K562 (cell line): ENCODE results near the gene TPGS2. TPM values are rescaled to one million over a fixed set of nuclear protein-coding genes. Genes with fewer than 3 reads are reported as not detected.
A peak's percentile ranks its signal among the peaks of the same experiment; 100 is the strongest.

ENCODE experiments used
- ATAC-seq: fragments of 200-7000 bp; cut with Tn5 transposase; 3 replicates; pipeline ENCODE4 v1.9.1; 2020; ENCODE audit warnings: moderate library complexity
- BruUV-seq: library from RNA; stranded (reverse); fragments of 400-500 nt; replicated peaks from 2 replicates; lab custom pipeline; 2021; lab: Mats Ljungman, UMichigan
- CTCF ChIA-PET: fragments of 300-600 bp; formaldehyde crosslinking; extraction: SDS; loops from one replicate; lab custom pipeline; 2021; ENCODE audit warnings: low intra/inter-chr PET ratio; lab: Yijun Ruan, JAX
- POLR2A ChIA-PET: fragments of 300-600, 350-650 bp; sonication (Branson Sonifier 250); formaldehyde crosslinking; extraction: SDS; loops from one replicate; lab custom pipeline; 2021; ENCODE audit warnings: antibody characterized with exemption, inconsistent platforms; lab: Yijun Ruan, JAX
- DNase-seq, 4 experiments: peaks; one replicate each; pipeline versions ENCODE4 v3.0.0 to v3.0.0-alpha.2; 2011 to 2018; ENCODE audit warnings: low spot score in 3 of 4, mixed read lengths in 3 of 4; ENCODE audit errors: extremely low read depth in 1 of 4
- FAIRE-seq: peaks from 2 replicates; lab custom pipeline; 2011; peaks lifted over from hg19 to GRCh38; lab: Jason Lieb, UNC
- H2AFZ ChIP-seq: 2 replicates; pipeline ENCODE4 v1.6.0; 2011; ENCODE audit warnings: low read depth, low read length, control low read depth, inconsistent platforms
- H3K27ac ChIP-seq: fragments of 200-600 bp; 3 replicates; pipeline ENCODE4 v1.8.0; 2011; ENCODE audit warnings: low read depth, mild to moderate bottlenecking, control low read depth, inconsistent platforms, low read length, moderate library complexity, mixed read lengths; ENCODE audit errors: extremely low read depth
- H3K27me3 ChIP-seq, 2 experiments: fragments of 300-600 bp in 1 of 2; 2 replicates in 1 of 2; 3 replicates in 1 of 2; pipeline versions ENCODE4 v1.6.0 to v1.8.0; 2011; ENCODE audit warnings: inconsistent platforms in 2 of 2, low read length in 2 of 2, mild to moderate bottlenecking in 1 of 2, mixed read lengths in 1 of 2, moderate library complexity in 1 of 2; ENCODE audit not compliant: control insufficient read depth in 2 of 2, insufficient read depth in 2 of 2
- H3K36me3 ChIP-seq: fragments of 300-600 bp; 3 replicates; pipeline ENCODE4 v1.8.0; 2011; ENCODE audit warnings: mild to moderate bottlenecking, low read length, inconsistent platforms; ENCODE audit not compliant: control insufficient read depth, insufficient read depth
- H3K4me1 ChIP-seq, 2 experiments: fragments of 200-600 bp in 1 of 2; replicated peaks in 1 of 2; 2 replicates in 1 of 2; 3 replicates in 1 of 2; pipeline versions ENCODE4 v1.5.1 to v1.8.0; 2011; ENCODE audit warnings: inconsistent platforms in 2 of 2, low read length in 2 of 2, mild to moderate bottlenecking in 1 of 2, mixed read lengths in 1 of 2, moderate library complexity in 1 of 2; ENCODE audit not compliant: control insufficient read depth in 2 of 2, insufficient read depth in 2 of 2
- H3K4me2 ChIP-seq: 2 replicates; pipeline ENCODE4 v1.6.1; 2011; ENCODE audit warnings: low read length, control low read depth, inconsistent platforms, mixed read lengths; ENCODE audit not compliant: insufficient read depth
- H3K4me3 ChIP-seq: fragments of 200-600 bp; sonication (generic), shearing (Covaris generic); 2 replicates; pipeline ENCODE4 v1.5.1; 2016; ENCODE audit warnings: control low read depth, inconsistent platforms
- H3K79me2 ChIP-seq: fragments of 200-600 bp; 3 replicates; pipeline ENCODE4 v1.8.0; 2011; ENCODE audit warnings: low read length, inconsistent platforms; ENCODE audit not compliant: control insufficient read depth, insufficient read depth
- H3K9ac ChIP-seq, 2 experiments: 2 replicates each; pipeline versions ENCODE4 v1.6.0 to v1.6.1; 2011; ENCODE audit warnings: low read depth in 2 of 2, low read length in 2 of 2, control low read depth in 1 of 2, inconsistent platforms in 1 of 2, mild to moderate bottlenecking in 1 of 2, mixed read lengths in 1 of 2; ENCODE audit not compliant: insufficient read depth in 1 of 2
- H3K9me1 ChIP-seq: one replicate; pipeline ENCODE4 v1.6.0; 2011; ENCODE audit warnings: inconsistent platforms, mild to moderate bottlenecking, low read length, moderate library complexity; ENCODE audit not compliant: control insufficient read depth, insufficient read depth
- H3K9me3 ChIP-seq: replicated peaks from 2 replicates; pipeline ENCODE4 v1.5.1; 2011; ENCODE audit warnings: low read depth, low read length, inconsistent platforms; ENCODE audit not compliant: control insufficient read depth, insufficient read depth
- H4K20me1 ChIP-seq: replicated peaks from 2 replicates; pipeline ENCODE4 v1.6.1; 2011; ENCODE audit warnings: low read length, inconsistent platforms, mixed read lengths; ENCODE audit not compliant: control insufficient read depth, insufficient read depth
- CHCHD3 ChIP-seq: fragments of 250-450 bp; sonication (Bioruptor Pico); IDR thresholded peaks from 2 replicates; pipeline ENCODE4 v2.1.2; 2022; ENCODE audit warnings: mild to moderate bottlenecking
- DNMT1 ChIP-seq: fragments of 450-650 bp; IDR thresholded peaks from 2 replicates; pipeline ENCODE4 v1.6.1; 2016; ENCODE audit warnings: antibody characterized with exemption, mild to moderate bottlenecking
- EP300 ChIP-seq: IDR thresholded peaks from 2 replicates; pipeline ENCODE4 v1.6.1; 2012; ENCODE audit warnings: low read length, improper control_type of control experiment
- HNRNPLL ChIP-seq: fragments of 200-400 bp; formaldehyde crosslinking; IDR thresholded peaks from 2 replicates; pipeline ENCODE4 v1.6.1; 2017; ENCODE audit warnings: low read length, low read depth, mild to moderate bottlenecking; ENCODE audit not compliant: poor library complexity, severe bottlenecking
- ILK ChIP-seq: fragments of 450-650 bp; IDR thresholded peaks from 2 replicates; pipeline ENCODE4 v1.6.1; 2016; ENCODE audit warnings: missing genetic modification characterization, low read depth, mild to moderate bottlenecking, missing compliant biosample characterization, moderate library complexity, borderline replicate concordance
- MTA2 ChIP-seq: fragments of 450-650 bp; IDR thresholded peaks from 2 replicates; pipeline ENCODE4 v1.6.1; 2016; ENCODE audit warnings: low read depth
- NCOR1 ChIP-seq: fragments of 450-650 bp; IDR thresholded peaks from 2 replicates; pipeline ENCODE4 v1.6.1; 2016; ENCODE audit warnings: mild to moderate bottlenecking, moderate library complexity
- NONO ChIP-seq, 2 experiments: fragments of 200-400 bp in 1 of 2; fragments of 450-650 bp in 1 of 2; formaldehyde crosslinking in 1 of 2; IDR thresholded peaks; 2 replicates each; pipeline ENCODE4 v1.6.1; 2017; ENCODE audit warnings: low read depth in 2 of 2, mild to moderate bottlenecking in 2 of 2, moderate library complexity in 2 of 2, low read length in 1 of 2
- PTRF ChIP-seq: fragments of 450-650 bp; IDR thresholded peaks from 2 replicates; pipeline ENCODE4 v1.6.1; 2016; ENCODE audit warnings: mild to moderate bottlenecking, missing genetic modification characterization, missing compliant biosample characterization
- SAFB2 ChIP-seq: fragments of 200-400 bp; formaldehyde crosslinking; IDR thresholded peaks from 2 replicates; pipeline ENCODE4 v1.6.1; 2018; ENCODE audit warnings: borderline replicate concordance, low read length, low read depth, moderate library complexity; ENCODE audit not compliant: severe bottlenecking
- SMARCA4 ChIP-seq: fragments of 450-650 bp; IDR thresholded peaks from 2 replicates; pipeline ENCODE4 v1.6.1; 2016
- STAT5B ChIP-seq: fragments of 250-450 bp; sonication (Bioruptor Pico); IDR thresholded peaks from 2 replicates; pipeline ENCODE4 v1.8.0; 2021; ENCODE audit warnings: mild to moderate bottlenecking, inconsistent platforms
- TAF9B ChIP-seq: fragments of 450-650 bp; IDR thresholded peaks from 2 replicates; pipeline ENCODE4 v1.6.1; 2018; ENCODE audit warnings: mild to moderate bottlenecking; ENCODE audit not compliant: partially characterized antibody
- TAL1 ChIP-seq: fragments of 450-650 bp; IDR thresholded peaks from 2 replicates; pipeline ENCODE4 v1.6.1; 2016; ENCODE audit warnings: mild to moderate bottlenecking
- ZBTB1 ChIP-seq: sonication (generic); formaldehyde crosslinking; IDR thresholded peaks from 2 replicates; pipeline ENCODE4 v1.8.1; 2023; ENCODE audit warnings: missing genetic modification reagents, low read depth, mild to moderate bottlenecking, borderline replicate concordance
- ZNF134 ChIP-seq: fragments of 250-450 bp; sonication (Bioruptor Pico); conservative IDR thresholded peaks from 2 replicates; pipeline ENCODE4 v1.4.0; 2020
- ZNF431 ChIP-seq: sonication (generic); formaldehyde crosslinking; IDR thresholded peaks from 2 replicates; pipeline ENCODE4 v1.8.0; 2022; ENCODE audit warnings: mild to moderate bottlenecking, missing genetic modification reagents
- WGBS: fragments of 100-300 bp; shearing (Covaris generic); methylation state at CpG from one replicate; pipeline ENCODE4 v1.1.6; 2016; ENCODE audit warnings: low coverage, mixed read lengths; ENCODE audit not compliant: insufficient coverage; ENCODE audit errors: missing lambda C conversion rate; 5-methylcytosine and 5-hydroxymethylcytosine counted together
- in situ Hi-C: fragments of 300-500 bp; cut with MboI; formaldehyde crosslinking; loops from 4 replicates; pipeline ENCODE4 v1.15.0; 2018; ENCODE audit warnings: inconsistent platforms, mixed read lengths
- intact Hi-C: fragments of 100-400 bp; cut with micrococcal nuclease; formaldehyde crosslinking; loops from 2 replicates; pipeline ENCODE4 v1.14.2; 2022
- polyA plus RNA-seq, 8 experiments: library from polyadenylated mRNA; depleted of rRNA in 4 of 8; stranded (reverse) in 5 of 8; unstranded in 3 of 8; fragments of >200 nt; fragmentation: Nextera tagmentation in 2 of 8; fragmentation: Illumina TruSeq in 1 of 8; extraction: Ambion mirVana in 2 of 8; extraction: Trizol in 1 of 8; gene quantifications; 2 replicates each; pipeline versions ENCODE4 v1.2.1 to v1.2.3, GENCODE V29; 2011 to 2014; ENCODE audit warnings: inconsistent platforms in 1 of 8, missing spikeins in 1 of 8
- total RNA-seq, 7 experiments: library from RNA; depleted of rRNA in 6 of 7; stranded (reverse); fragments of >200 nt in 6 of 7; fragmentation: Illumina TruSeq in 2 of 7; extraction: Trizol in 2 of 7; gene quantifications; 2 replicates each; pipeline versions ENCODE4 v1.2.1 to v1.2.3, GENCODE V29; 2011 to 2021; ENCODE audit warnings: low replicate concordance in 1 of 7
- TF ChIP-seq, protein P1 (sequence below): fragments of 200-800 bp; sonication (Bioruptor generic); IDR thresholded peaks from 2 replicates; pipeline ENCODE4 v1.6.1; 2017; ENCODE audit warnings: missing genetic modification characterization, missing compliant biosample characterization
- TF ChIP-seq, protein P2 (sequence below): fragments of 250-450 bp; sonication (Bioruptor Pico); IDR thresholded peaks from 2 replicates; pipeline ENCODE4 v1.5.0; 2021; ENCODE audit warnings: mild to moderate bottlenecking, borderline replicate concordance

TPGS2 gene
- total and polyA plus RNA-seq, 9 of the 15 experiments (the other 6 are each of a cell fraction or from before 2014, with no cell fraction given), result 94.2 to 449 (median 134) TPM

DNA sequence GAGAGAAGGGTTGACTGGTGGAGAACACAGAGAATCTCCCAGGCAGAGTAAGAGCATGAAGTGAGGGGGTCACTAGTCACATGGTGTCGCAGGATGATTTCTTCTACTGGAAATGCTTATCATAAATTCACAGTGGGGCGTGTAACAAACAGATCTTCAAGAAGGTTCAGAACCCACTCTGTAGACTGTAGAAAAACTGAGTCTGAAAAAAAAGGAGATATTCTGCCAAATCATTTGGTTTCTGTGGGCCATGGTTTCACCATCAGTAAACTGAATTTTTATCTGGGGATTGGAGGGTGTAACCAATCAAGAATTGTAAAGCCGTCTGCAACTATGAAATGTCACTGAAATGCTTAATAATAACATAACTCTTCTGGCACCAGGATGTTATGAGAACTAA, 15.0 kb downstream of the TPGS2 start (continued):
- peak; percentile 35; the same call in 1 of the 2 replicates for TF ChIP-seq SMARCA4
- TF ChIP-seq TAL1, result peak; percentile 64
- peak; percentile 8; the same call in 1 of the 2 replicates for TF ChIP-seq EP300
- no peak for TF ChIP-seq CHCHD3 (CRISPR knock-in tag)
- peak; percentile 36; the same call in 1 of the 2 replicates for TF ChIP-seq NCOR1
- TF ChIP-seq MTA2, result 0 out of 2 replicates have a peak, but pooled peaks have one; percentile 38

DNA sequence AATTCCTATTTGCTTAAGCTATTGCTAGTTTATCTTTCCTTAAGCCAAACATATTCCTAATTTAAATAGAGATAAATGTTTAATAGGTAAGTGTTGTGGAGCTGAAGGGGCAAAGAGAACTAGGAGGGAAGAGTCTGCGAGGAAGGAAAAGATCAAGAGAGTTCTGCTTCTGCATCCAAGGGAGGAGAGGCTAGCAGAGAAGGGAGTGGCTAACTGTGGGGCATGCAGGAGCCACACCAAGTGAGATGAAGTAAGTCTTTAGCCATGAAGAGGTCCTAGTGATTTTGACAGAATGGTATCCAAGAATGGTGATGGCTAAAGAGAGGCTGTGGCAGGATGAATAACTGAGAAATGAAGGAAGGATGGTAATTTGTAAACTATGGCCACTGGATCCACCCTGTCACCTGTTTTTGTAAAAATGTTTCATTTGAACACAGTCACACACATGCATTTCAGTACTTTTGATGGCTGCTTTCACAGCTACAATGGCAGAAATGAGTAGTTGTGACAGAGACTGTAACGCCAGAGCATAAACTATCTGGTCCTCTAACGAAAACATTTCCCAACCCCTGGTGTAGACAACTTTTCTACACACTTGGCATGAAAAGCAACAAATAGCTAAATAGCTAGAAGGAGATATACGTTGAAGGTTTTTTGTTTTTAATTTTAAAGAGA, 15.6 kb downstream of the TPGS2 start:
- FAIRE-seq (no peak), DNase-seq (no peak), ATAC-seq (0 out of 3 replicates have a peak, but pooled peaks have one; percentile 16)
- H4K20me1 ChIP-seq, result no peaks in the 10 kb centered on the region
- peaks cover 5% of the 10 kb centered on the region for H3K9me1 ChIP-seq
- peak overlapping the region; percentile 56 for H3K27ac ChIP-seq
- no peaks in the 10 kb centered on the region for H3K9me3 ChIP-seq
- CTCF ChIA-PET, result no interaction called here
- no peak overlapping the region for H2AFZ ChIP-seq
- no peak overlapping the region for H3K4me3 ChIP-seq
- H3K4me2 ChIP-seq, result peak overlapping the region; percentile 16; the same call in 1 of the 2 replicates
- no peak overlapping the region for H3K9ac ChIP-seq
- intact Hi-C loops, result no loop called here
- in situ Hi-C loops, result no loop called here
- 51% methylated on average over 4 of the region's 4 CpGs for WGBS
- peaks cover 19% of the 10 kb centered on the region for H3K79me2 ChIP-seq
- peaks cover 0 to 31% of the 10 kb centered on the region in 2 experiments; a peak in 2 of 5 replicates for H3K4me1 ChIP-seq
- BruUV-seq, result no TSS peak
- POLR2A ChIA-PET, result interaction anchor here (3.1 kb wide), 1 partner anchor 16 kb away, joined by 19 read pairs; the partner anchor contains the start of genes KIAA1328 and TPGS2
- no peaks in the 10 kb centered on the region for H3K27me3 ChIP-seq
- H3K36me3 ChIP-seq, result peaks cover 82% of the 10 kb centered on the region
- no peak for TF ChIP-seq HNRNPLL
- TF ChIP-seq DNMT1, result no peak
- no peak for TF ChIP-seq ZNF431
- TF ChIP-seq STAT5B, result no peak
- no peak for TF ChIP-seq PTRF
- TF ChIP-seq ZNF134, result no peak
- TF ChIP-seq SAFB2, result no peak
- TF ChIP-seq NONO (IDR thresholded peaks at IDR 0.05; ENCODE audit: low read depth in 2 of 2, low read length in 1 of 2), result no peak
- no peak for TF ChIP-seq ZBTB1 (CRISPR knock-in tag)
- no peak for TF ChIP-seq TAF9B
- TF ChIP-seq ILK (tag), result no peak
- TF ChIP-seq, protein P1, sequence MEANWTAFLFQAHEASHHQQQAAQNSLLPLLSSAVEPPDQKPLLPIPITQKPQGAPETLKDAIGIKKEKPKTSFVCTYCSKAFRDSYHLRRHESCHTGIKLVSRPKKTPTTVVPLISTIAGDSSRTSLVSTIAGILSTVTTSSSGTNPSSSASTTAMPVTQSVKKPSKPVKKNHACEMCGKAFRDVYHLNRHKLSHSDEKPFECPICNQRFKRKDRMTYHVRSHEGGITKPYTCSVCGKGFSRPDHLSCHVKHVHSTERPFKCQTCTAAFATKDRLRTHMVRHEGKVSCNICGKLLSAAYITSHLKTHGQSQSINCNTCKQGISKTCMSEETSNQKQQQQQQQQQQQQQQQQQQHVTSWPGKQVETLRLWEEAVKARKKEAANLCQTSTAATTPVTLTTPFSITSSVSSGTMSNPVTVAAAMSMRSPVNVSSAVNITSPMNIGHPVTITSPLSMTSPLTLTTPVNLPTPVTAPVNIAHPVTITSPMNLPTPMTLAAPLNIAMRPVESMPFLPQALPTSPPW (CRISPR knock-in tag), result no peak
- TF ChIP-seq, protein P2, sequence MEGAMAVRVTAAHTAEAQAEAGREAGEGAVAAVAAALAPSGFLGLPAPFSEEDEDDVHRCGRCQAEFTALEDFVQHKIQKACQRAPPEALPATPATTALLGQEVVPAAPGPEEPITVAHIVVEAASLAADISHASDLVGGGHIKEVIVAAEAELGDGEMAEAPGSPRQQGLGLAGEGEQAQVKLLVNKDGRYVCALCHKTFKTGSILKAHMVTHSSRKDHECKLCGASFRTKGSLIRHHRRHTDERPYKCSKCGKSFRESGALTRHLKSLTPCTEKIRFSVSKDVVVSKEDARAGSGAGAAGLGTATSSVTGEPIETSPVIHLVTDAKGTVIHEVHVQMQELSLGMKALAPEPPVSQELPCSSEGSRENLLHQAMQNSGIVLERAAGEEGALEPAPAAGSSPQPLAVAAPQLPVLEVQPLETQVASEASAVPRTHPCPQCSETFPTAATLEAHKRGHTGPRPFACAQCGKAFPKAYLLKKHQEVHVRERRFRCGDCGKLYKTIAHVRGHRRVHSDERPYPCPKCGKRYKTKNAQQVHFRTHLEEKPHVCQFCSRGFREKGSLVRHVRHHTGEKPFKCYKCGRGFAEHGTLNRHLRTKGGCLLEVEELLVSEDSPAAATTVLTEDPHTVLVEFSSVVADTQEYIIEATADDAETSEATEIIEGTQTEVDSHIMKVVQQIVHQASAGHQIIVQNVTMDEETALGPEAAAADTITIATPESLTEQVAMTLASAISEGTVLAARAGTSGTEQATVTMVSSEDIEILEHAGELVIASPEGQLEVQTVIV, result no peak
